GM12864 (cell line): ENCODE results near the gene CXCR1.
A peak's percentile ranks its signal among the peaks of the same experiment; 100 is the strongest.
"Not testable (repeated sequence)": the region's sequence is repeated elsewhere in the genome, so short reads cannot be mapped to it uniquely, and the experiment has no call there.

Source experiments
- DNase-seq: peaks from one replicate; pipeline ENCODE4 v3.0.0-alpha.2; 2011; ENCODE audit warnings: low read depth
- H3K4me3 ChIP-seq: 2 replicates; pipeline ENCODE4 v1.5.1; 2011; ENCODE audit warnings: mild to moderate bottlenecking, low read depth, low read length, control low read depth
- TF ChIP-seq, protein P1 (sequence below): IDR thresholded peaks from 2 replicates; pipeline ENCODE4 v1.5.1; 2011; ENCODE audit warnings: low read depth, mild to moderate bottlenecking, moderate library complexity, low read length, control low read depth, inconsistent platforms; ENCODE audit errors: missing control alignments

CXCR1 gene

DNA sequence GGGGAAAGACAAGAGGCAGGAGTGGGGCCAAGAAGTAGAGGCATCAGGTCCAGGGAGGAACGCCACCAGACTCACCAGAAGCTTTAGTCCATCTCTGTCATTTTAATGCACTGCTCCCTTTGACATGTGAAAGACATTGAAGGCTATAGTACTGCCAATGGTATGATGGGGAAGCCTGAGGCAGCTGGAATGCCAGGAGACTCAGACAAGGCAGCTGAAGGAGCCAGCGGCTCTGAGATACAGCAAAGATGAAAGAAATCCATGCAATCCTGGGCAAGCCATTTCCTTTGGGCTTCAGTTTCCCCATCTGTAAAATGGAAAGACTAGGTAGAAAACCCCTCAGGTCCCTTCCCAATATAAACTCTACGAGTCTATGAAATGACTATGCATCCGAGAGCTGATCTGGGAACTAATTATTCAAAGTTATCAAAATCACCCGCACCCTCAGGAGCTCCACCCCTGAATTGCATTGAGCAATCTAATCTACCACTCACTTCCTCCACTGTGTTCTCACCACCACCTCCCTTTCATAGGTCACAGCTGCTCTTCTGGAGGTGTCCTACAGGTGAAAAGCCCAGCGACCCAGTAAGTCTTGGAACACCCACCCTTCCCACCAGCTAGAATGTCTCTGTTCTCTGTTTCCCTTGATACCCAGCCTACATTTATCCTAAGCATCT is 37.8 kb downstream of the CXCR1 start:
- no peak for DNase-seq
- TF ChIP-seq, protein P1, sequence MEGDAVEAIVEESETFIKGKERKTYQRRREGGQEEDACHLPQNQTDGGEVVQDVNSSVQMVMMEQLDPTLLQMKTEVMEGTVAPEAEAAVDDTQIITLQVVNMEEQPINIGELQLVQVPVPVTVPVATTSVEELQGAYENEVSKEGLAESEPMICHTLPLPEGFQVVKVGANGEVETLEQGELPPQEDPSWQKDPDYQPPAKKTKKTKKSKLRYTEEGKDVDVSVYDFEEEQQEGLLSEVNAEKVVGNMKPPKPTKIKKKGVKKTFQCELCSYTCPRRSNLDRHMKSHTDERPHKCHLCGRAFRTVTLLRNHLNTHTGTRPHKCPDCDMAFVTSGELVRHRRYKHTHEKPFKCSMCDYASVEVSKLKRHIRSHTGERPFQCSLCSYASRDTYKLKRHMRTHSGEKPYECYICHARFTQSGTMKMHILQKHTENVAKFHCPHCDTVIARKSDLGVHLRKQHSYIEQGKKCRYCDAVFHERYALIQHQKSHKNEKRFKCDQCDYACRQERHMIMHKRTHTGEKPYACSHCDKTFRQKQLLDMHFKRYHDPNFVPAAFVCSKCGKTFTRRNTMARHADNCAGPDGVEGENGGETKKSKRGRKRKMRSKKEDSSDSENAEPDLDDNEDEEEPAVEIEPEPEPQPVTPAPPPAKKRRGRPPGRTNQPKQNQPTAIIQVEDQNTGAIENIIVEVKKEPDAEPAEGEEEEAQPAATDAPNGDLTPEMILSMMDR: no peak
- no peak overlapping the region for H3K4me3 ChIP-seq

DNA sequence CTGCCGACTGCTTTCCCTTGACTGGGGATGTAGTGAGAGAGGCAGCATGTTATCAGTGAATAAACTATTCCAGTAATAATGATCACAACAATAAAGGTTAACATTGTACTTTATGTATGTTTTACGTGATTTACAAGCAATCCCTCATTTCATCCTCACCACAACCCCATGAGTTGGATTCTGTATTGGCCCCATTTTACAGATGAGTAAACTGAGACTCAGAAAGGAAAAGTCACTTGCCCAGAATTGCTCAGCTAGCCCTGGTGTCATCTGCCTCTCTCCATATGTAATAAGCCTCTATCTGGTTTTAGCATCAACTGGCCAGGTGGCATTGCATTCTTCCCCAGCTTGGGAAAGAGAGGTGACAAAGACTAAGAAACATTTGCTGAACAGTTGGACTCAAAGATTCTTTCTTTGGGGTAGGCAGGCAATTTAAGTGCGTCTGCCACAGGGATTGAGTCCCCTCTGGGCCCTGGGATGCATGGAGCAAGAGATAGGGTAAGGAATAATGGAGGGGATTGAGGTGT is 38.8 kb downstream of the CXCR1 start:
- TF ChIP-seq, protein P1: no peak
- DNase-seq: no peak
- no peak overlapping the region for H3K4me3 ChIP-seq

- TF ChIP-seq, protein P1: peak; percentile 15
- no peak for DNase-seq
- H3K4me3 ChIP-seq: no peak within 1 kb of the TSS
Measured at GRCh38 chr2:218125626-218126080, 41.1 kb downstream of the CXCR1 start, which contains the start of gene CXCR2. Gene CXCR2 (plus strand): TSS chr2:218126028. CDS start chr2:218134802, 8,774 bp downstream.

- no peak for DNase-seq
- TF ChIP-seq, protein P1: no peak
- no peak overlapping the region for H3K4me3 ChIP-seq
Measured at GRCh38 chr2:218125095-218125494, 41.7 kb downstream of the CXCR1 start.

- no peak overlapping the region for H3K4me3 ChIP-seq
- TF ChIP-seq, protein P1: no peak
- no peak for DNase-seq
Measured at GRCh38 chr2:218123986-218124385, 42.8 kb downstream of the CXCR1 start.

GRCh38 chr2:218122286-218122685 is 44.5 kb downstream of the CXCR1 start:
- not testable (repeated sequence) for DNase-seq, H3K4me3 ChIP-seq

DNA sequence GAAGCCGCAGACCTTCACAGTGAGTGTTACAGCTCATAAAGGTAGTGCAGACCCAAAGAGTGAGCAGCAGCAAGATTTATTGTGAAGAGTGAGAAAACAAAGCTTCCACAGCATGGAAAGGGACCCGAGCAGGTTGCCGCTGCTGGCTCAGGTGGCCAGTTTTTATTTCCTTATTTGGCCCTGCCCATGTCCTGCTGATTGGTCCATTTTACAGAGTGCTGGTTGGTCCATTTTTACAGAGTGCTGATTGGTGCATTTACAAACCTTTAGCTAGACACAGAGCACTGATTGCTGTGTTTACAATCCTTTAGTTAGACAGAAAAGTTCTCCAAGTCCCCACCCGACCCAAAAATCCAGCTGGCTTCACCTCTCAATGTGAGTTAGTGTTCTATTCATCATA is 45.0 kb downstream of the CXCR1 start:
- not testable (repeated sequence) for H3K4me3 ChIP-seq, DNase-seq
